ENCODE data around the gene ASB11.
"Not testable (repeated sequence)": the region's sequence is repeated elsewhere in the genome, so short reads cannot be mapped to it uniquely, and the experiment has no call there.

ASB11 gene

GRCh38 chrX:15310117-15310516, 5.3 kb downstream of the ASB11 start:
- Histone ChIP-seq H3K9ac (ENCODE audit: low read length) (no peak overlapping the region), H3K4me3 (ENCODE audit: low read depth, low read length) (no peak overlapping the region), H3K4me1 (ENCODE audit: control insufficient read depth, insufficient read depth, low read length) (no peaks in the 10 kb centered on the region), H3K9me3 (ENCODE audit: control insufficient read depth, insufficient read depth, low read depth, low read length) (no peaks in the 10 kb centered on the region), H3K27ac (ENCODE audit: low read depth, low read length) (no peak overlapping the region), H3K27me3 (ENCODE audit: control insufficient read depth, insufficient read depth, low read length) (peaks cover 20% of the 10 kb centered on the region), H3K36me3 (ENCODE audit: control insufficient read depth, insufficient read depth, low read length) (no peaks in the 10 kb centered on the region)

- not testable (repeated sequence) for H3K36me3 ChIP-seq (ENCODE audit: control insufficient read depth, insufficient read depth, low read length); H3K4me3 ChIP-seq (ENCODE audit: low read depth, low read length); H3K4me1 ChIP-seq (ENCODE audit: control insufficient read depth, insufficient read depth, low read length); H3K9me3 ChIP-seq (ENCODE audit: control insufficient read depth, insufficient read depth, low read depth, low read length); H3K27ac ChIP-seq (ENCODE audit: low read depth, low read length); H3K9ac ChIP-seq (ENCODE audit: low read length)
- H3K27me3 ChIP-seq (ENCODE audit: control insufficient read depth, insufficient read depth, low read length) = peaks cover 25% of the 10 kb centered on the region
Measured at GRCh38 chrX:15305899-15306298, 9.5 kb downstream of the ASB11 start.

GRCh38 chrX:15301924-15302323, 13.5 kb downstream of the ASB11 start:
- Histone ChIP-seq H3K36me3 (ENCODE audit: control insufficient read depth, insufficient read depth, low read length) (no peaks in the 10 kb centered on the region), H3K27ac (ENCODE audit: low read depth, low read length) (no peak overlapping the region)

GRCh38 chrX:15299941-15300851, 15.2 kb downstream of the ASB11 start:
- no peak overlapping the region for H3K4me3 ChIP-seq (ENCODE audit: low read depth, low read length)
- H3K27me3 ChIP-seq (ENCODE audit: control insufficient read depth, insufficient read depth, low read length) = peaks cover 14% of the 10 kb centered on the region; the same call in 1 of the 2 replicates
- no peak overlapping the region for H3K27ac ChIP-seq (ENCODE audit: low read depth, low read length)

More at GRCh38 chrX:15301924-15302323, 13.5 kb downstream of the ASB11 start:
- Histone ChIP-seq H3K4me3 (ENCODE audit: low read depth, low read length) (no peak overlapping the region), H3K9me3 (ENCODE audit: control insufficient read depth, insufficient read depth, low read depth, low read length) (no peaks in the 10 kb centered on the region), H3K27me3 (ENCODE audit: control insufficient read depth, insufficient read depth, low read length) (peaks cover 14% of the 10 kb centered on the region; the same call in 1 of the 2 replicates), H3K4me1 (ENCODE audit: control insufficient read depth, insufficient read depth, low read length) (no peaks in the 10 kb centered on the region), H3K9ac (ENCODE audit: low read length) (no peak overlapping the region)

GRCh38 chrX:15298780-15299179, 16.7 kb downstream of the ASB11 start:
- H3K27me3 ChIP-seq (ENCODE audit: control insufficient read depth, insufficient read depth, low read length) = peaks cover 14% of the 10 kb centered on the region; the same call in 1 of the 2 replicates
- no peak overlapping the region for H3K27ac ChIP-seq (ENCODE audit: low read depth, low read length)
- no peak overlapping the region for H3K4me3 ChIP-seq (ENCODE audit: low read depth, low read length)
- no peak overlapping the region for H3K9ac ChIP-seq (ENCODE audit: low read length)
- no peaks in the 10 kb centered on the region for H3K36me3 ChIP-seq (ENCODE audit: control insufficient read depth, insufficient read depth, low read length)
- no peaks in the 10 kb centered on the region for H3K4me1 ChIP-seq (ENCODE audit: control insufficient read depth, insufficient read depth, low read length)
- H3K9me3 ChIP-seq (ENCODE audit: control insufficient read depth, insufficient read depth, low read depth, low read length) = no peaks in the 10 kb centered on the region

More at GRCh38 chrX:15299941-15300851, 15.2 kb downstream of the ASB11 start:
- no peaks in the 10 kb centered on the region for H3K9me3 ChIP-seq (ENCODE audit: control insufficient read depth, insufficient read depth, low read depth, low read length)
- no peak overlapping the region for H3K9ac ChIP-seq (ENCODE audit: low read length)
- H3K4me1 ChIP-seq (ENCODE audit: control insufficient read depth, insufficient read depth, low read length) = no peaks in the 10 kb centered on the region
- no peaks in the 10 kb centered on the region for H3K36me3 ChIP-seq (ENCODE audit: control insufficient read depth, insufficient read depth, low read length)

- Histone ChIP-seq H3K36me3 (ENCODE audit: control insufficient read depth, insufficient read depth, low read length) (no peaks in the 10 kb centered on the region), H3K27ac (ENCODE audit: low read depth, low read length) (no peak overlapping the region), H3K9ac (ENCODE audit: low read length) (no peak overlapping the region), H3K9me3 (ENCODE audit: control insufficient read depth, insufficient read depth, low read depth, low read length) (no peaks in the 10 kb centered on the region), H3K4me3 (ENCODE audit: low read depth, low read length) (no peak overlapping the region), H3K27me3 (ENCODE audit: control insufficient read depth, insufficient read depth, low read length) (peaks cover 14% of the 10 kb centered on the region; the same call in 1 of the 2 replicates), H3K4me1 (ENCODE audit: control insufficient read depth, insufficient read depth, low read length) (no peaks in the 10 kb centered on the region)
Measured at GRCh38 chrX:15298201-15298600, 17.2 kb downstream of the ASB11 start.

- Histone ChIP-seq H3K27ac (ENCODE audit: low read depth, low read length) (no peak overlapping the region), H3K4me3 (ENCODE audit: low read depth, low read length) (no peak overlapping the region), H3K36me3 (ENCODE audit: control insufficient read depth, insufficient read depth, low read length) (no peaks in the 10 kb centered on the region), H3K9ac (ENCODE audit: low read length) (no peak overlapping the region), H3K9me3 (ENCODE audit: control insufficient read depth, insufficient read depth, low read depth, low read length) (no peaks in the 10 kb centered on the region), H3K27me3 (ENCODE audit: control insufficient read depth, insufficient read depth, low read length) (peaks cover 3% of the 10 kb centered on the region; the same call in 1 of the 2 replicates), H3K4me1 (ENCODE audit: control insufficient read depth, insufficient read depth, low read length) (no peaks in the 10 kb centered on the region)
Measured at GRCh38 chrX:15293451-15293850, 22.0 kb downstream of the ASB11 start.

- H3K4me3 ChIP-seq (ENCODE audit: low read depth, low read length) = no peak overlapping the region
- no peaks in the 10 kb centered on the region for H3K9me3 ChIP-seq (ENCODE audit: control insufficient read depth, insufficient read depth, low read depth, low read length)
- H3K4me1 ChIP-seq (ENCODE audit: control insufficient read depth, insufficient read depth, low read length) = no peaks in the 10 kb centered on the region
- H3K27me3 ChIP-seq (ENCODE audit: control insufficient read depth, insufficient read depth, low read length) = peaks cover 3% of the 10 kb centered on the region; the same call in 1 of the 2 replicates
- no peak overlapping the region for H3K9ac ChIP-seq (ENCODE audit: low read length)
- H3K27ac ChIP-seq (ENCODE audit: low read depth, low read length) = no peak overlapping the region
- no peaks in the 10 kb centered on the region for H3K36me3 ChIP-seq (ENCODE audit: control insufficient read depth, insufficient read depth, low read length)
Measured at GRCh38 chrX:15292861-15293260, 22.6 kb downstream of the ASB11 start.

- Histone ChIP-seq H3K9ac (ENCODE audit: low read length) (no peak overlapping the region), H3K4me1 (ENCODE audit: control insufficient read depth, insufficient read depth, low read length) (no peaks in the 10 kb centered on the region), H3K9me3 (ENCODE audit: control insufficient read depth, insufficient read depth, low read depth, low read length) (no peaks in the 10 kb centered on the region; the same call in 1 of the 2 replicates), H3K27me3 (ENCODE audit: control insufficient read depth, insufficient read depth, low read length) (peaks cover 2% of the 10 kb centered on the region; the same call in 1 of the 2 replicates), H3K36me3 (ENCODE audit: control insufficient read depth, insufficient read depth, low read length) (no peaks in the 10 kb centered on the region), H3K4me3 (ENCODE audit: low read depth, low read length) (no peak overlapping the region), H3K27ac (ENCODE audit: low read depth, low read length) (no peak overlapping the region)
Measured at GRCh38 chrX:15277604-15278003, 37.8 kb downstream of the ASB11 start.

GRCh38 chrX:15274946-15275345, 40.5 kb downstream of the ASB11 start:
- no peak overlapping the region for H3K4me3 ChIP-seq (ENCODE audit: low read depth, low read length)

GRCh38 chrX:15273275-15273674, 42.2 kb downstream of the ASB11 start:
- not testable (repeated sequence) for H3K27me3 ChIP-seq (ENCODE audit: control insufficient read depth, insufficient read depth, low read length); H3K9ac ChIP-seq (ENCODE audit: low read length); H3K9me3 ChIP-seq (ENCODE audit: control insufficient read depth, insufficient read depth, low read depth, low read length); H3K4me3 ChIP-seq (ENCODE audit: low read depth, low read length); H3K27ac ChIP-seq (ENCODE audit: low read depth, low read length); H3K36me3 ChIP-seq (ENCODE audit: control insufficient read depth, insufficient read depth, low read length)
- H3K4me1 ChIP-seq (ENCODE audit: control insufficient read depth, insufficient read depth, low read length) = peaks cover 12% of the 10 kb centered on the region

More at GRCh38 chrX:15274946-15275345, 40.5 kb downstream of the ASB11 start:
- H3K4me1 ChIP-seq (ENCODE audit: control insufficient read depth, insufficient read depth, low read length) = peaks cover 5% of the 10 kb centered on the region
- H3K36me3 ChIP-seq (ENCODE audit: control insufficient read depth, insufficient read depth, low read length) = no peaks in the 10 kb centered on the region
- no peaks in the 10 kb centered on the region; the same call in 1 of the 2 replicates for H3K9me3 ChIP-seq (ENCODE audit: control insufficient read depth, insufficient read depth, low read depth, low read length)
- no peak overlapping the region for H3K27ac ChIP-seq (ENCODE audit: low read depth, low read length)
- H3K9ac ChIP-seq (ENCODE audit: low read length) = no peak overlapping the region
- no peaks in the 10 kb centered on the region; the same call in 1 of the 2 replicates for H3K27me3 ChIP-seq (ENCODE audit: control insufficient read depth, insufficient read depth, low read length)
